ENCODE results near the gene OLFM4. TPM values are rescaled to one million over a fixed set of nuclear protein-coding genes. Genes with fewer than 3 reads are reported as not detected.
A peak's percentile ranks its signal among the peaks of the same experiment; 100 is the strongest.

The OLFM4 gene
- total RNA-seq, 8 experiments from 2014 or later, result 0.11 to 1.00 (median 0.17) TPM; not detected in 1

- H3K4me1 ChIP-seq (replicated peaks in 1 of 2), result peaks cover 0 to 19% of the 10 kb centered on the region in 2 donors
- 6 to 100% (median 85%) methylated on average over 2 to 4 of the region's 4 CpGs for WGBS, 10 experiments
- ATAC-seq (replicated peaks in 6 of 8), result no peak
- no peak overlapping the region for H3K4me3 ChIP-seq
- no peak overlapping the region for H3K27ac ChIP-seq
- in situ Hi-C loops (cut with MboI; ENCODE audit: low pct_unique_long_range_greater_than_20kb in 2 of 9, low sequenced_read_pairs in 9 of 9, unreplicated experiment in 9 of 9), result no loop called here
These were observed 9.6 kb upstream of the OLFM4 start for GRCh38 chr13:53018690-53019647.

GRCh38 chr13:53020764-53021335 lies 7.8 kb upstream of the OLFM4 start:
- Histone ChIP-seq H3K4me3 (no peak overlapping the region), H3K4me1 (replicated peaks in 1 of 2) (peaks cover 0 to 19% of the 10 kb centered on the region in 2 donors), H3K27ac (no peak overlapping the region)
- no peak for ATAC-seq (replicated peaks in 6 of 8)
- in situ Hi-C loops (cut with MboI; ENCODE audit: low pct_unique_long_range_greater_than_20kb in 2 of 9, low sequenced_read_pairs in 9 of 9, unreplicated experiment in 9 of 9), result no loop called here
- 0 to 85% (median 54%) methylated on average over 1 to 5 of the region's 5 CpGs for WGBS, 10 experiments

GRCh38 chr13:53023246-53023645 lies 5.4 kb upstream of the OLFM4 start:
- Histone ChIP-seq H3K4me1 (replicated peaks in 1 of 2) (peaks cover 0 to 19% of the 10 kb centered on the region in 2 donors), H3K27ac (no peak overlapping the region), H3K4me3 (no peak overlapping the region)
- no peak for ATAC-seq (replicated peaks in 6 of 8)
- WGBS, 10 experiments, result 0 to 100% (median 91%) methylated on average over 1 to 2 of the region's 2 CpGs
- in situ Hi-C loops (cut with MboI; ENCODE audit: low pct_unique_long_range_greater_than_20kb in 2 of 9, low sequenced_read_pairs in 9 of 9, unreplicated experiment in 9 of 9), result no loop called here

- H3K27ac ChIP-seq, result no peak overlapping the region
- H3K4me3 ChIP-seq, result no peak overlapping the region
- peaks cover 0 to 9% of the 10 kb centered on the region in 2 donors for H3K4me1 ChIP-seq (replicated peaks in 1 of 2)
- ATAC-seq (replicated peaks in 6 of 8), result no peak
- WGBS, 10 experiments, result 2 to 100% (median 87%) methylated on average over 1 to 5 of the region's 5 CpGs; no CpG with 5 or more reads in 1 of the 10 experiments
- in situ Hi-C loops (cut with MboI; ENCODE audit: low pct_unique_long_range_greater_than_20kb in 2 of 9, low sequenced_read_pairs in 9 of 9, unreplicated experiment in 9 of 9), result no loop called here
These were observed 550 bp upstream of the OLFM4 start for GRCh38 chr13:53028063-53028462.

GRCh38 chr13:53032849-53033248 lies 4.2 kb downstream of the OLFM4 start:
- no peak overlapping the region for H3K27ac ChIP-seq
- peaks cover 0 to 9% of the 10 kb centered on the region in 2 donors for H3K4me1 ChIP-seq (replicated peaks in 1 of 2)
- WGBS, 10 experiments, result 0 to 100% (median 59%) methylated on average over 1 of the region's 1 CpG; no CpG with 5 or more reads in 2 of the 10 experiments
- in situ Hi-C loops (cut with MboI; ENCODE audit: low pct_unique_long_range_greater_than_20kb in 2 of 9, low sequenced_read_pairs in 9 of 9, unreplicated experiment in 9 of 9), result no loop called here
- H3K4me3 ChIP-seq, result no peak overlapping the region
- no peak for ATAC-seq (replicated peaks in 6 of 8)

GRCh38 chr13:53038993-53039392 lies 10.4 kb downstream of the OLFM4 start:
- no peak for ATAC-seq (replicated peaks in 6 of 8)
- H3K27ac ChIP-seq, result no peak overlapping the region
- peaks cover 14 to 17% of the 10 kb centered on the region in 2 donors for H3K4me1 ChIP-seq (replicated peaks in 1 of 2)
- in situ Hi-C loops (cut with MboI; ENCODE audit: low pct_unique_long_range_greater_than_20kb in 2 of 9, low sequenced_read_pairs in 9 of 9, unreplicated experiment in 9 of 9), result no loop called here
- no peak overlapping the region for H3K4me3 ChIP-seq
- 0 to 100% (median 40%) methylated on average over 1 of the region's 1 CpG; no CpG with 5 or more reads in 3 of the 10 experiments for WGBS, 10 experiments

- 0 to 100% (median 99%) methylated on average over 1 to 3 of the region's 3 CpGs for WGBS, 10 experiments
- in situ Hi-C loops (cut with MboI; ENCODE audit: low pct_unique_long_range_greater_than_20kb in 2 of 9, low sequenced_read_pairs in 9 of 9, unreplicated experiment in 9 of 9), result no loop called here
- no peak for ATAC-seq (replicated peaks in 6 of 8)
These were observed 13.4 kb downstream of the OLFM4 start for GRCh38 chr13:53041968-53042516.

GRCh38 chr13:53042877-53043276 lies 14.3 kb downstream of the OLFM4 start:
- Histone ChIP-seq H3K27ac (no peak overlapping the region), H3K4me3 (no peak overlapping the region), H3K4me1 (replicated peaks in 1 of 2) (peaks cover 17% of the 10 kb centered on the region in 2 donors)
- peak in 1 of 8 experiments; percentile 19 for ATAC-seq (replicated peaks in 6 of 8)
- WGBS, 10 experiments, result 0 to 100% (median 46%) methylated on average over 1 to 4 of the region's 4 CpGs; no CpG with 5 or more reads in 4 of the 10 experiments
- in situ Hi-C loops (cut with MboI; ENCODE audit: low pct_unique_long_range_greater_than_20kb in 2 of 9, low sequenced_read_pairs in 9 of 9, unreplicated experiment in 9 of 9), result no loop called here

More at GRCh38 chr13:53041968-53042516, 13.4 kb downstream of the OLFM4 start:
- Histone ChIP-seq H3K27ac (no peak overlapping the region), H3K4me1 (replicated peaks in 1 of 2) (peaks cover 17% of the 10 kb centered on the region in 2 donors), H3K4me3 (no peak overlapping the region)

- H3K4me3 ChIP-seq, result no peak overlapping the region
These were observed 14.8 kb downstream of the OLFM4 start for GRCh38 chr13:53043398-53043797.

GRCh38 chr13:53045189-53045588 lies 16.6 kb downstream of the OLFM4 start:
- peak in 1 of 8 experiments; percentile 50 for ATAC-seq (replicated peaks in 6 of 8)
- H3K4me3 ChIP-seq, result no peak overlapping the region
- peaks cover 17% of the 10 kb centered on the region in 2 donors for H3K4me1 ChIP-seq (replicated peaks in 1 of 2)
- in situ Hi-C loops (cut with MboI; ENCODE audit: low pct_unique_long_range_greater_than_20kb in 2 of 9, low sequenced_read_pairs in 9 of 9, unreplicated experiment in 9 of 9), result no loop called here
- no peak overlapping the region for H3K27ac ChIP-seq

More at GRCh38 chr13:53043398-53043797, 14.8 kb downstream of the OLFM4 start:
- peak in 5 of 8 experiments; percentile 67 to 89 (median 77) for ATAC-seq (replicated peaks in 6 of 8)
- in situ Hi-C loops (cut with MboI; ENCODE audit: low pct_unique_long_range_greater_than_20kb in 2 of 9, low sequenced_read_pairs in 9 of 9, unreplicated experiment in 9 of 9), result no loop called here
- Histone ChIP-seq H3K27ac (no peak overlapping the region), H3K4me1 (replicated peaks in 1 of 2) (peaks cover 17% of the 10 kb centered on the region in 2 donors)
- 0 to 33% (median 0%) methylated on average over 1 to 2 of the region's 2 CpGs; no CpG with 5 or more reads in 4 of the 10 experiments for WGBS, 10 experiments

- Histone ChIP-seq H3K4me3 (no peak overlapping the region), H3K27ac (no peak overlapping the region), H3K4me1 (replicated peaks in 1 of 2) (peaks cover 1 to 8% of the 10 kb centered on the region in 2 donors)
- in situ Hi-C loops (cut with MboI; ENCODE audit: low pct_unique_long_range_greater_than_20kb in 2 of 9, low sequenced_read_pairs in 9 of 9, unreplicated experiment in 9 of 9), result no loop called here
- WGBS, 10 experiments, result 10 to 100% (median 67%) methylated on average over 1 to 4 of the region's 4 CpGs; no CpG with 5 or more reads in 1 of the 10 experiments
- ATAC-seq (replicated peaks in 6 of 8), result no peak
These were observed 20.3 kb downstream of the OLFM4 start for GRCh38 chr13:53048880-53049279.

GRCh38 chr13:53050151-53050550 lies 21.5 kb downstream of the OLFM4 start:
- no peak overlapping the region for H3K4me3 ChIP-seq
- WGBS, 10 experiments, result 10 to 88% (median 50%) methylated on average over 1 to 6 of the region's 7 CpGs; no CpG with 5 or more reads in 2 of the 10 experiments
- H3K27ac ChIP-seq, result no peak overlapping the region
- H3K4me1 ChIP-seq (replicated peaks in 1 of 2), result peaks cover 0 to 3% of the 10 kb centered on the region in 2 donors
- in situ Hi-C loops (cut with MboI; ENCODE audit: low pct_unique_long_range_greater_than_20kb in 2 of 9, low sequenced_read_pairs in 9 of 9, unreplicated experiment in 9 of 9), result no loop called here
- no peak for ATAC-seq (replicated peaks in 6 of 8)

GRCh38 chr13:53052675-53053074 lies 24.1 kb downstream of the OLFM4 start:
- peaks cover 0 to 3% of the 10 kb centered on the region in 2 donors for H3K4me1 ChIP-seq (replicated peaks in 1 of 2)
- no peak overlapping the region for H3K4me3 ChIP-seq
- WGBS, 10 experiments, result 33 to 94% (median 60%) methylated on average over 1 to 2 of the region's 2 CpGs; no CpG with 5 or more reads in 2 of the 10 experiments
- no peak overlapping the region for H3K27ac ChIP-seq
- peak in 3 of 8 experiments; percentile 31 to 97 (median 52) for ATAC-seq (replicated peaks in 6 of 8)
- in situ Hi-C loops (cut with MboI; ENCODE audit: low pct_unique_long_range_greater_than_20kb in 2 of 9, low sequenced_read_pairs in 9 of 9, unreplicated experiment in 9 of 9), result no loop called here
